ENCODE data around the gene TMTC3. TPM values are rescaled to one million over a fixed set of nuclear protein-coding genes. Genes with fewer than 3 reads are reported as not detected.
A peak's percentile ranks its signal among the peaks of the same experiment; 100 is the strongest.

TMTC3 gene
- total RNA-seq, 2 donors from 2014 or later: 14.6 to 16.8 TPM

GRCh38 chr12:88150063-88150462, 8.0 kb downstream of the TMTC3 start:
- Histone ChIP-seq H3K4me3 (no peak overlapping the region), H3K36me3 (no peaks in the 10 kb centered on the region), H3K27ac (no peak overlapping the region), H3K27me3 (no peaks in the 10 kb centered on the region), H3K4me1 (no peaks in the 10 kb centered on the region), H3K9ac (ENCODE audit: low read depth in 2 of 2, low read length in 2 of 2) (no peak overlapping the region), H3K9me3 (no peaks in the 10 kb centered on the region)
- TF ChIP-seq, protein P1, sequence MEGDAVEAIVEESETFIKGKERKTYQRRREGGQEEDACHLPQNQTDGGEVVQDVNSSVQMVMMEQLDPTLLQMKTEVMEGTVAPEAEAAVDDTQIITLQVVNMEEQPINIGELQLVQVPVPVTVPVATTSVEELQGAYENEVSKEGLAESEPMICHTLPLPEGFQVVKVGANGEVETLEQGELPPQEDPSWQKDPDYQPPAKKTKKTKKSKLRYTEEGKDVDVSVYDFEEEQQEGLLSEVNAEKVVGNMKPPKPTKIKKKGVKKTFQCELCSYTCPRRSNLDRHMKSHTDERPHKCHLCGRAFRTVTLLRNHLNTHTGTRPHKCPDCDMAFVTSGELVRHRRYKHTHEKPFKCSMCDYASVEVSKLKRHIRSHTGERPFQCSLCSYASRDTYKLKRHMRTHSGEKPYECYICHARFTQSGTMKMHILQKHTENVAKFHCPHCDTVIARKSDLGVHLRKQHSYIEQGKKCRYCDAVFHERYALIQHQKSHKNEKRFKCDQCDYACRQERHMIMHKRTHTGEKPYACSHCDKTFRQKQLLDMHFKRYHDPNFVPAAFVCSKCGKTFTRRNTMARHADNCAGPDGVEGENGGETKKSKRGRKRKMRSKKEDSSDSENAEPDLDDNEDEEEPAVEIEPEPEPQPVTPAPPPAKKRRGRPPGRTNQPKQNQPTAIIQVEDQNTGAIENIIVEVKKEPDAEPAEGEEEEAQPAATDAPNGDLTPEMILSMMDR (IDR thresholded peaks at IDR 0.05): no peak
- no peak for DNase-seq
- intact Hi-C loops (cut with DNase I): loop anchor here (10.0 kb wide), 1 partner anchor 845 kb away; no protein-coding TSS in a partner anchor

DNA sequence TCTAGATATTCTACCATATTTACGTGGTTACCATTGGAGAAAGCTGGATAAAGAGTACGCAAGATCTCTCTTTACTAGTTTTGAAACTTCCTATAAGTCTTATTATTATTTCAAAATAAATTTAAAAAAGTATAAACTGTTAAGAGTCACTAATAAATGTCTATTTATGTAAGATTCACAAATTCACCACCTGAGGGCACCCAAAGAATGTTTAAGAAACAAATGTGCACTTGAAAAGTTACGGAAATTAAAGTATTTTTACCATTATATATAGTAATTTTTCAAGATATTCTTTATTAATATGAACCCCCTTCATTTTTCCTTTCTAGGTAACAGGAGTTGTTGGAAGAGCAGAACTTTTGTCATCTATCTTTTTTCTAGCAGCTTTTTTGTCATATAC, 11.9 kb downstream of the TMTC3 start:
- H3K36me3 ChIP-seq: no peaks in the 10 kb centered on the region
- intact Hi-C loops (cut with DNase I): loop anchor here (10.0 kb wide), 1 partner anchor 841 kb away; no protein-coding TSS in a partner anchor
- H3K27ac ChIP-seq: no peak overlapping the region
- H3K9me3 ChIP-seq: no peaks in the 10 kb centered on the region
- no peak overlapping the region for H3K9ac ChIP-seq (ENCODE audit: low read depth in 2 of 2, low read length in 2 of 2)
- TF ChIP-seq, protein P1 (IDR thresholded peaks at IDR 0.05): peak; percentile 20
- H3K4me1 ChIP-seq: no peaks in the 10 kb centered on the region
- DNase-seq: no peak
- no peak overlapping the region for H3K4me3 ChIP-seq
- no peaks in the 10 kb centered on the region for H3K27me3 ChIP-seq

- no peaks in the 10 kb centered on the region for H3K4me1 ChIP-seq
- DNase-seq: no peak
- no peaks in the 10 kb centered on the region for H3K27me3 ChIP-seq
- no peak overlapping the region for H3K27ac ChIP-seq
- H3K4me3 ChIP-seq: no peak overlapping the region
- intact Hi-C loops (cut with DNase I): loop anchor here (10.0 kb wide), 1 partner anchor 839 kb away; no protein-coding TSS in a partner anchor
- H3K9ac ChIP-seq (ENCODE audit: low read depth in 2 of 2, low read length in 2 of 2): no peak overlapping the region
- TF ChIP-seq, protein P1 (IDR thresholded peaks at IDR 0.05): no peak
- H3K36me3 ChIP-seq: no peaks in the 10 kb centered on the region
- H3K9me3 ChIP-seq: no peaks in the 10 kb centered on the region
These were observed 14.1 kb downstream of the TMTC3 start for GRCh38 chr12:88156075-88156654.

GRCh38 chr12:88163371-88163770, 21.3 kb downstream of the TMTC3 start:
- no peak for DNase-seq
- no peak overlapping the region for H3K4me3 ChIP-seq
- H3K27me3 ChIP-seq: no peaks in the 10 kb centered on the region
- TF ChIP-seq, protein P1 (IDR thresholded peaks at IDR 0.05): no peak
- H3K4me1 ChIP-seq: no peaks in the 10 kb centered on the region
- H3K27ac ChIP-seq: no peak overlapping the region
- H3K9ac ChIP-seq (ENCODE audit: low read depth in 2 of 2, low read length in 2 of 2): no peak overlapping the region
- no peaks in the 10 kb centered on the region for H3K36me3 ChIP-seq
- intact Hi-C loops (cut with DNase I): no loop called here
- H3K9me3 ChIP-seq: no peaks in the 10 kb centered on the region

GRCh38 chr12:88166179-88166578, 24.1 kb downstream of the TMTC3 start:
- TF ChIP-seq, protein P1 (IDR thresholded peaks at IDR 0.05): no peak
- intact Hi-C loops (cut with DNase I): no loop called here
- Histone ChIP-seq H3K9me3 (no peaks in the 10 kb centered on the region), H3K9ac (ENCODE audit: low read depth in 2 of 2, low read length in 2 of 2) (no peak overlapping the region), H3K4me3 (no peak overlapping the region), H3K4me1 (no peaks in the 10 kb centered on the region), H3K36me3 (no peaks in the 10 kb centered on the region), H3K27ac (no peak overlapping the region), H3K27me3 (no peaks in the 10 kb centered on the region)
- DNase-seq: no peak

All from colonic mucosa (tissue), 4 donors.